NCI-H1092 treated with DMSO at 0.1 percent for 48 hours (cell line): ENCODE results near the gene L3MBTL3.
"Not testable (repeated sequence)": the region's sequence is repeated elsewhere in the genome, so short reads cannot be mapped to it uniquely, and the experiment has no call there.

Experiments used
- DNase-seq: peaks from one replicate; lab custom pipeline; 2025; lab: John Stamatoyannopoulos, UW

L3MBTL3 gene

DNA sequence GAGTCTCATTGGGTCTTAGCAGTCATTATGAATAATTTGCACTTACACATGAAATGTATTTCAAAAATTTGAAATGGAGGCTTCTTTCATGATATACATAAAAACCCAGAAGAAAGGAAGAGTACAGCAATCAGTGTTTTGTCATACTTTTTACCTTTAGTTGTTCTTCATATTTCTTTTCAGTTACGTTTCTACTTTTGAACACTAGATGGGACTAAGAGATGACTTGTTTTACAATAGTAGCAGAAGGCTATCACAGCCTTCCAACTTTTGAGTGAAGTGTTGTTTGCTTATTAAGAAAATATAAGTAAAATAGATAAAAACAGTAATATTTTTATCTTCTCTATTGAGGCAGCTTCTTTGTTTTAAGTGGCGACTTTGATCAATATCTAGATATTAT lies 58.1 kb downstream of the L3MBTL3 start:
- DNase-seq = no peak

DNA sequence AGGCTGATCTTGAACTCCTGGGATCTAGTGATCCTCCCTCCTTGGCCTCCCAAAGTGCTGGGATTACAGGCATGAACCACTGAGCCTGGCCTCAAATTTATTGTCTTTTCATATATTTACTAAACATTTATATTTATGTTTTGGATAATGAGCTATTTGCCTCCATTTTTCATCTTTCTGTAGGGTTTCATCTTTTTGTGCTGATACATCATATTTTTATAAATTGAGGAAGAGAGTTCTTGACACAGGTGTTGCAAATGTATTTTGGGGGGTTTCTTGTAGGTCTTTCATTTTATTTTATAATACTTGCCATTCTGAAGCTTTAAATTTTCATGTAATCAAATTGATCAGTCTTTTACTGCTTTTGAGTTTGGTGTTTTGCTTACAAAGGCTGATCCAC lies 72.4 kb downstream of the L3MBTL3 start:
- DNase-seq = no peak

DNA sequence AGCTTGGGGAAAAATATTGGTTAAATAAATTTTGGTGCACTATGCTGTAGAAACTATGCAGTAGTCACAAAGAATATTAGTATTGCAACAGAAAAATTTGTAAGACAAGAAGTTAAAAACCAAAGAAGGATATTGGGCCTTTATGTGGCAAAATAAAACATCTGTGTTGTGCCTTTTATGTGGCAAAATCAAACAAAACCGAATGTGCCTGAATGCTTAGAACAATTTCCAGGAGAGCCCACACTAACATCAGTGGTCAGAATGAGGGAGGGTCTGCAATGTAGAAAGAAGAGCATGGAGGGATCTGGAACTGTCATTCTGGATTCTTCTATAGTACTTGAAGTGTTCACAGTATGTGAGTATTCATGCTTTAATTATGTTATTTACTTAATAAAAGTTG lies 75.2 kb downstream of the L3MBTL3 start:
- no peak for DNase-seq

DNA sequence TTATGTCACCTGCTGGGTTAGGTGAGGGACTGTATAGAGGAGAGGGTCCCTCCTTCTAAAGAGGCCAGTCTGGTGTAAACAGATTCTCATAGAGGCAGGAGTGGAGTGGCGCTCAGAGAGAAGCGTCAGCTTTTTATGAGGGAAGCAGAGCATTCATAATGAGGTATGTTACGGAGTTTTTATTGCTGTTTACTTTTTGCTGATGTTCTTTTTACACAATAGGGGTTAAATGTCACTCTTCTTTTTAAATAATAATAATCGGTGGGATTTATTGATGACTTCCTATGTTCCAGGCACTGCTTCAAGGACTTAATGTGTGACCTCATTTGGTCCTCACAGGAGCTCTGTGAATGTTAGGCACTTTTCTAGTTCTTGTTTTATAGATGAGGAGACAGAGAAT lies 79.9 kb downstream of the L3MBTL3 start:
- DNase-seq = no peak

DNA sequence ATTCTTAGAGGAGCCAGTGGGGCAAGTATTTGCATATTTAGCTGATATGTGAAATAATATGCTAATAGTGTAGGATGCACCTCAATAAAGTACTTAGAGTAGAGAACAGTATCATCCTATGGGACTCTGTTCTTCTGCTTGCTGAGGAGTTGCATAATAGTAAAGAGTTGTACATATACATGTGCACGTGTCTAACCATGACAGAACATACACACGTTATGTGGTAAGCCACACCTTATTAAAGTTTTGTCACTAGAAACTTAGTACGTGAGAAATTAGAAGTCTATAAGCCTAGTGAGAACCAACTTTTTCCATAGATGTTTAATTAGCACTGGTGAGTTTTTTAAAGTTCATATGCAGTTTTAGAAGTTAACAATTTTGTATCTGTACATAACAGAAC lies 80.7 kb downstream of the L3MBTL3 start:
- no peak for DNase-seq

DNA sequence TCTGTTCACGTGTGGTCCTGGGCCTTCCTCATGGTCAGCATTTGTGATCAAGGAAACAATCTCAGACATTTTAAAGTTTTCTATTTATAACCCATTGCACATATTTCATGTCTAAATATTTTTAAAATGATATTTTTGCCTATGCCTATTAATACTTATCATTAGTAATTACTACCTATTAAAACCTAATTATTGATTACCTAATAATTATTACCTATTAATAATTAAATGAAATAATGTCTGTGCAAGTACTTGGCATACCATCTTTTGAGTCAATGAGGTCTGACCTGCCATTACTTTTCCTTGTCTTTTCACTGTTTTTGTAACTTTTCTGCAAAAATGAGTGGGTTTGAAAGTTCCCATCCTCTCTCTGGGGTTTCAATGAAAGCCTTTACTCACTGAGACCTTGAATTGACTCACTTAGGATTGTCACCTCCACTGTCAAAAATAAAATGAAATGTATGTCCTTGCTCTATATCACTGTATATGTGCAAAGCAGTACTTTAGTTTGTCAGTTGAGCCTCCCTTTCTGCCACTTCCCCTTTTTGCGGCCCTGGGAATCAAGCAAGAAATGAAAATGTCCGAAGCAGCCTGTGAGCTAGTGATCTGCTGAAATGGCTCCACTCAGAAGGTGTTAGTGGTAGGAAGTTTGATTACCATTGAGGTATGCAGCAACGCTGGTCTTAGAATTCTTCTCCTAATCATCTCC lies 87.8 kb downstream of the L3MBTL3 start:
- DNase-seq = no peak

DNA sequence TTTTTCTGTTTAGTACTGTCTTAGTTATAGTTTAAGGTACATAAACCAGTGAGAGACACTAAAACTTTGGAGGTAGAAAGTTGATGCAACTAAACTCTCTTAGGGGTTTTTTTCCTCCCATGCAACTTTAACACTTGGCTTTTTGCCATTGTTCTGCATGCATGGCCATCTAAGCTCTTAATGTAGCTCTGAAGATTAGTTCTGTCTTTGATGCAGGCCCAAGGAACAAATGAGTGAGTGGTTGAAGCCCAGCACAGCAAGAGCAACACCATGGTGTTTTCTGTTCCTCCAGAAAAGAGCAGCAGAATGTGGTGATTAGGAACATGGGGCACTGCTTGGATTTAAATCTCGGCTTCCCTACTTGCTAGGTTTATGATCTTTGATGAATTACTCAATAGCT lies 89.3 kb downstream of the L3MBTL3 start:
- DNase-seq = no peak

DNA sequence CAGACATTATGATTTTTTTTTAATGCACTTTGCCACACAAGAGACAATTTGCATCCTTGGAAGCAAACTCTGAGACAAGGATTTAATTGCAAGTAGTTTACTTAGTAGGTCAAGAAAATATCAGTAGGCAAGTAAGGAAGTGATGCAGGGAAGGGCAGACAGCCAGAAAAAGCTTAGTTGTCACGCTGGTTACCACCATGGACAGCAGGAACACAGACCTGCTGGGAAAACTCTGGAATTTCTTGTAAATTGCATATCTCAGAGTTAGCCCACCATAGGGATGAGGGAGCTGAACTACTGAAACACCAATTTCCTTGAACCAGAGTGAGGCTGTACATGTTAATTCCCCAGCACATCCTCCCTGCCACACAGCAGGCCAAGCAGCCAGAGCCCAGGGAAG lies 92.7 kb downstream of the L3MBTL3 start:
- DNase-seq = no peak

DNA sequence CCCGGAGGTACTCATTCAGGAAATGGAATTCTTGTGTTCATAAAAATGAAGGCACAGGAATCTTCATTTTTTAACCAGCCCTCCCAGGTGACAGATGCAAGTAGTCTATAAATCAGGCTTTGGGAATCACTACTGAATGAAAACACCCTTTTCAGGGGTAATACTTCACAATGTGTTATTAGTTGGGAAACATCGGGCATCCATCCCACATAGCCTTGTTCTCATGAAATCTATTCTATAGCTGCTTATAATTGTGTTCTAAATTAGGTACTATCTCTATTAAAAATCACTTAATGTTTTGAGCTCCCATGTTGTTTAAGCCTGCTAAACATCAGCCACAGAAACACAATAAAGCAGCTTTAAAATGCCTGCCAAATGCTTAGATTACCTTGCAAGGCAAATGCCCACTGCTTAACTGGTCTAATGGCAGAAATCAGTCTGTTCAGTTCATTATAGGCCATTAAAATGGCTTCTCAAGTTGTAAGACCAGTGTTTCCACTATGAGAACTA lies 94.9 kb downstream of the L3MBTL3 start:
- no peak for DNase-seq

DNA sequence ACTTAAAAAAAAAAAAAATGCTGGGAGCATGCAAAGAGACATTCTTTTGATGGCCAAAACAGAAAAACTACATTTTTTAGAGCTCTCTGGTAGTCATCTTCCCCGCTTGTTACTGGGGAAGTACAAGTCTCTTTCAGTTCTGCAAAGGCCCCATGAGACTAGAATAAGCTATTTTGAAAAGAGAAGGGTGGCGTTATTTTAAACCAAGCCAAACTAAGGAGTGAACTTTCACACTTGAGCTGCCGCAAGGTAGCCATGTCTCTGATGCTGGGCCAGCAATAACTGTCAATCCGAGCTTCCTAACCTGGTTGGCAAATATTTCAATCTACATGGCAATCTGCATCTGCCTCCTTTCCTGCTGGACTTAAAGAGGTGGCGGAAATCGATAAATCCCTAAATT lies 96.7 kb downstream of the L3MBTL3 start:
- DNase-seq = no peak

DNA sequence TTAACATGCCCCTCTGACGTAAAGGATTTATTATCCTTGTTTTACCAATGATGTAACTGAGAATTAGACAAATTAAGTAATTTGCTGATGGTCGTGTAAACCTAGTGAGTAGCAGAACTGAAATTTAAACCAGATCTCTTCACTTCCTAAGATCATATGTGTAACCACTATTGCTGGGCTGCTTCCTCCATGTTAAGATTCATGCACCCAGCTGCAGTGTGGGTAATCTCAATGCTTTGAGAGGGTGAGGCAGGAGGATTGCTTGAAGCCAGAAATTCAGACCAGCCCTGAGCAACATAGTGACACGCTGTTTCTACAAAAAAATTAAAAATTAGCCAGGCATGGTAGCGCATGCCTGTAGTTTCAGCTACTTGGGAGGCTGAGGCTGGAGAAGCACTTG lies 97.9 kb downstream of the L3MBTL3 start:
- no peak for DNase-seq

DNA sequence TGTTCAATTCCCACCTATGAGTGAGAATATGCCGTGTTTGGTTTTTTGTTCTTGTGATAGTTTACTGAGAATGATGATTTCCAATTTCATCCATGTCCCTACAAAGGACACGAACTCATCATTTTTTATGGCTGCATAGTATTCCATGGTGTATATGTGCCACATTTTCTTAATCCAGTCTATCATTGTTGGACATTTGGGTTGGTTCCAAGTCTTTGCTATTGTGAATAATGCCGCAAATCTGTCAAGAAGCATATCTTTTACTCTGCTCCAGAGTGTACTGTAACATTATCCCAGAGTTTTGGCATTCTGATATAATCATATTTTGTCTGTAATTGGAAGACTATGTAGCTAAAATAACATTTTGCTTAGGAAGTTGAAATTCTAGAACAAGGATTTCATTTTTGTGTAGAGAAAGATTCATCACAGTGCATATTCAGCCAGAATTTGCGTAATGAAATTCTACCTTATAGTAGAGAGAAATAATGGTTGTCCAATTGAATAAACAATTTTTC lies 98.9 kb downstream of the L3MBTL3 start:
- not testable (repeated sequence) for DNase-seq

DNA sequence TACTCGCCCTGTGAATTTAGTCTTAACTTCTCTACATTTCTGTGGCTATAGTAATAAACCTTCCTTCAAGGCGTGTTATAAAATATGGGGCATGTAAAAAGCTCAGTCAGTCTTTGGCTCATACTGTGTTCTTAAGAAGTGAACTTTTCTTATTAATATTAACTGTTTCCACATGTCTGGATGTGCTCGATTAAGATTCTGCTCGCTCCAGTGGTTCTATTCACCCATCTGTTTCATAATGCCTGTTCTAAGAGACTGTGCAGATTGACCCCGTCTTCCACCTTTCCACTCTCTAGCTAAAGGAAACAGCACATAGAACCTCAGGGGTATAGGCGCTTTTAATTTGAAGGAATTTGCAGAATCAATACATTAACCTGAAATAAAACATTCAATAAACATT lies 99.9 kb downstream of the L3MBTL3 start:
- DNase-seq = no peak

DNA sequence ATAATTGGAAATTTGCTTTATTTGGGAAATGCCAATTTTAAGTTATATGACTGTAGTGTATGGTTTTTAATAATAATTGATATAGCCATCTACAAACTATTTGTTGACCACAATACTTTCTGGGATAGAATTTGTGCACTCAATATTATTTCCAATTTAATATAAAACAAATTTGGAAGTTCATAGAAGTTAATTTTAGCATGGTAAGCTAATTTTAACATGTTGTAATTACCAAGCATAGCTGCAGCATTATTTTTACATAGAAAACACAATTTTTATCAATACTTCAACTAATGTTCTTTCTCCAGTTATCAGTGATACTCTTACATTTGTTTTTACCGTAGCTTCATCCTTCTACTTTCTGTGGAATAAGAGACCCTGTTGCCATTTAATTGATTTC lies 100.8 kb downstream of the L3MBTL3 start:
- DNase-seq = no peak

DNA sequence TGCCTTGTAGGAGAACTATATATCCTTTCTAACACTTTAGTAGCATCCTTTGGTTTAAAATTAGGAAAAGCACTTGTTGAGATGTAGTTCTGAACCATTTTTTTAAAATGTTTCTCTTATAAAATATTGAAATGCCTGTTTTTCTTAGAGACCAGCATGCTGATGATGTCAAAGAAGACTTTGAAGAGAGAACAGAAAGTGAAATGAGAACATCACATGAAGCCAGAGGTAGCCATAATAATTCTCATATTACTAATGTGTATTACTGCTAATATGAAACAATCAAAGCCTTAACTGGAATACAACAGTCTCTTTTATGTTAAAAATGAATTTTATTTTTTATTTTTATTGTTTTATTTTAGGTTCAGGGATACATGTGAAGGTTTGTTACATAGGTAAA lies 102.3 kb downstream of the L3MBTL3 start:
- DNase-seq = no peak

DNA sequence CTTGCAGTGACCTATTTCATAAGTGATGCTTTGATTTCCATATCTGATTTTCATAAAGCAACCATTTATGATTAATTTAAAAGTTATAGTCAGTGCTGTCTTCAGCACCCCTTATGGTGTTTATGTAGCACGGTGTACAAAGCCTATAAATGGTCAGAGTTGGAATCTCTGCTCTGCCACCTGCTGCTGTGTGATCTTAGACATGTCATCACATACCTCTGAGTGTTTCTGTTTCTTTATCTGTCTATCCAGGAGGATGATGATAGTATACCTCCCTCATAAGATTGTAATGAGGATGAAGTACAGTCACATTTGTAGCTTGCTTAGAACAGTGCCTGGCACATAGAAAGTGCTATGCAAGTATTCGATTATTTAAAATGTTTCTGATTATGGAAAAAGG lies 103.9 kb downstream of the L3MBTL3 start:
- no peak for DNase-seq

DNA sequence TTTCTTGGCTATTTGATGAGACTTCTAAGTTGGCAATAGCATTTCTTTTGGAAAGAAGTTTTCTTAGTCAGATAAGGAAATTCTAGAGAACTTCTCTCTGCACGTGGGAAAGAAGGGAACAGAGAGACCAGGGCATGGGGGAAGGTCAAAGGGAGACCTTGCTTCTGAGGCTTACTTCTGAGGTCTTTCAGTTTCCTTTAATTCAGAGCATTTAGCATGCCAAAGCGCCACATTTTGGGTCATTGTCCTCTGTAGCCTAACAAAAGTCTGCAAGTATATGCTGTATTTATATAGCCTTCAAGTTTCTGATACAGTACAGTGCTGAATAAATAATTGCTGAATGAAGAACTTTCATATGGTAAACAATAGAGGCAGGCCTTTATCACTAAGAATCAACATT lies 108.8 kb downstream of the L3MBTL3 start:
- DNase-seq = no peak

DNA sequence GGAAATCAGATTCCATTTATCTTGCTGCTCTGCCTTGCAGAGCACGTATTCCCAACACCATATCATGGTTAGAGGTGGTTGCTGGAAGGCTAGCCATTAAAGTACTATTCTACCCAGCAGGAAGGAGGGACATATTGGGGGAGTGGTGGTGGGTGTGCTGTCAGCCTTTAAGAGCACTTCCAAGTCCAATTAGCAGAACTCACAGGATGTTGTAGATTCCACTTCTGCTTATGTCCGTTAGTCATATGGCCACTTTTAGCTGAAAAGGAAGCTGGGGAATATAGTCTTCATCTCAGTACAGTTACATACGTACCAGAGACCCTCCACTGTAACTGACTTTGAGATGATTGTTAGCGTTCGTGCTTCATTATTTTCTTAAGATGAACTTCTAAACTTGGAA lies 109.9 kb downstream of the L3MBTL3 start:
- DNase-seq = no peak

DNA sequence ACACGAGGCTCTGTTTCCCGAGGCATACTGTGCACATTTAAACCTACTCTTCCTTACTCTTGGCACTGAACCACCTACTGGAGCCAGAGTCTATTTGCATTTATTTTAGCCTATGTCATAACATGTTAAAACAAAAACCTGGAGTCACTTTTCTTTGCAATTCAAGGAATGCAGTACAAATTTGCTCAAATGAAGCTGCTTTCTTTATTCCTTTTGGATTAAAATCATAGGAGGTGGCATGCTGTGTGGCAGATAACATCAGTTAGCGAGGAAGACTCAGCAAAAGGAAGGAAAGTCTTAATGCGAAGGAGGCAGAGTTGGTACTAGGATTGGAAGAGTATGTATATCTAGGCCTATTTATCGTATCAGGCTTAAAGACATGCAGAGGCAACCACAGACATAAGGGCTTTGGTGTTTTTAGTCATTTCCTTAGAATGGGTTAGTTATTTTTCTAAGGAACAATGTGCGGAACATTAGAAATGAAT lies 111.4 kb downstream of the L3MBTL3 start:
- no peak for DNase-seq

DNA sequence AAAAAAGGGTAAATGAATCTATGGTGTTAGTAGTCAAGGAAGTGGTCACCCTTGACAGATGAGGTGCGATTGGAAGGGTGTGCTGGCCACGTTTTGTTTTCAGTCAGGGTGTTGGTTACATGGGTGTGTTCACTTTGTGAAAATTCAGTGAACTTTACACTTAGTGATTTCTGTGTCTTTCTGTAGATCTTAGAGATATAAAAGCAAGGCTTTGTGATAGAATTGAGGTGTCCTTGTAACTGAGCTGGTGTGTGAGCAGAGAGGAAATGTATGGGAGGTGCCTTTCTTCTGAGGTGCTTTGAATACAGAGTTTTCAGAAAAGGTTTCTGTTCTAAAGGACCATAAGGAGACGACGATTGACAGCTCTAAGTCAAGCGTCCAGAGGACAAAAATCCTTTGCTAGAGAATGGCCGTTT lies 113.9 kb downstream of the L3MBTL3 start:
- DNase-seq = no peak

DNA sequence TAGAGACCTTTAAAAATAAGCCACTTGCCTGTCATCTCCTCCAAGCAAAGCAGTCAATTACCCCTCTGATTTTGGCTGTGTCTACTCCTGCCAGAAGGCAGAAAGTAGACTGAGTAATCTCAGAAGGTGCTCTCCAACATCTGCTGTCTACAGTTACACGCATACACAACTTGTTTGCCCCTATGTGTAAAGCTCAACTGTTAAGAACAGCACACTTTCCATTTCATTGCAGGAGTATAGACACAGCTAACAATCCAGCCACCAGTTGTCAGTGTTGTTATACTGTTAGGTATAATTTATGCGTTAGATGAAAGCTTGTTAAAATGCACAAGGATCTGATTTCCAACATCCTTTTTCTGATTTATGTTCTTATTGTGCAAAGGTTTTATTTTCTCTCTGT lies 116.2 kb downstream of the L3MBTL3 start:
- DNase-seq = no peak

DNA sequence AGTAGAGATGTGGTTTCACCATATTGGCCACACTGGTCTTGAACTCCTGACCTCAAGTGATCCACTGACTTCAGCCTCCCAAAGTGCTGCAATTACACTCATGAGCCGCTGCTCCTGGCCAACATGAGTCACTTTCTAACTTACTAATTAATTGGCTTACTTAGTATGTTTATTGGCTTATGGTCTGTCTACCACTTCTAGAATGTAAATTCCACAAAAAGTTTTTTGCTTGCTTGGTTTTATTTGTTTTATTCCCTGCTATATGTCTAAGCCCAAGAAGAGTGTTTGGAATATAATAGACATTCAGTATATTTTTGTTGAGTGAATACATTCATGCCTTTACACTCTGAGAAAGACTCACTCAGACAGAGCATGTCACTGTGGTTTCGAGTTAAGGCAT lies 118.4 kb downstream of the L3MBTL3 start:
- no peak for DNase-seq

DNA sequence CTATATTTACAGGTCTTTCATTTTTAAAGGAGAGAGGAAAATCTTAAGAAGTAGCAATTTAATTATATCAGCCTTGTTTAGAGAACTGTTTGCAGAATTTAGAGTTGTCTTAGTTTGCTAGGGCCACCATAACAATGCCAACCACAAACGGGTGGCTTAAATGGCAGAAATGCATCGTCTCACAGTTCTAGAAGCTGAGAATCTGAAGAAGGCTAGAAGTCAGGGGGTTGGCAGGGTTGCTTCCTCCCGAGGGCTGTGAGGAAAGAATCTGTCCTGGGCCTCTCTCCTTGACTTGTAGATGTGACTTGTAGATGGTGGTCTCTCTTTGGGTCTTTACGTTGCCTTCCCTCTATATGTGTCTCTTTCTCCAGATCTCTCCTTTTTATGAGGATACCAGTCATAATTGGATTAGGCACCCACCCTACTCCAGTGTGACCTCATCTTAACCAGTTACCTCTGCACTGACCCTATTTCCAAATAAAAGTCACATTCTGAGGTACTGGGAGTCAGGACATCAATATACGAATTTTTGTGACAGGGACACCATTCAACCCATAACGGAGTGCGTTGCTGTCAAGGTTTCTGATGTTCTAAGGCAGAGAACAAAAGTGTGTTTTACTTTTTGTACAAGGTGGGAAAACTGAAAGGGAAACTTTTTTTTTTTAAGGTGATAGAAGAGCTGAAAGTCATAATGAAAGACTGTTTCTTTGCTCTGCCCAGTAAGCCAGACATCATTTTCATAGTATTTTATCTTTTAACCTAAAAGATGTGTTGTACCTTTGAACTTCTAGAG lies 119.9 kb downstream of the L3MBTL3 start:
- no peak for DNase-seq
